CD4-positive, alpha-beta T cell treated with Interleukin-1 beta for 1 hour (primary cell): ENCODE results near the gene VKORC1.
"Not testable (repeated sequence)": the region's sequence is repeated elsewhere in the genome, so short reads cannot be mapped to it uniquely, and the experiment has no call there.

ENCODE experiments used
- DNase-seq, 2 donors: peaks; one replicate each; pipeline ENCODE4 v3.0.0-alpha.2; 2020 to 2022

Gene VKORC1

GRCh38 chr16:31094424-31095120 is at the start of gene VKORC1:
Gene VKORC1, minus strand, starts transcription at chr16:31094797. Its CDS starts 68 bp downstream, at chr16:31094729.
- peak; percentile 88 to 89 for DNase-seq

GRCh38 chr16:31143694-31144148 is 49.1 kb upstream of the VKORC1 start:
- no peak for DNase-seq

GRCh38 chr16:31143011-31143693 is 48.6 kb upstream of the VKORC1 start:
- DNase-seq = no peak

GRCh38 chr16:31142109-31143010 is 47.8 kb upstream of the VKORC1 start:
- peak; percentile 99 for DNase-seq

- no peak for DNase-seq
These were observed 47.0 kb upstream of the VKORC1 start for GRCh38 chr16:31141489-31142108.

- DNase-seq = not testable (repeated sequence)
These were observed 46.5 kb upstream of the VKORC1 start for GRCh38 chr16:31141071-31141469.

- DNase-seq = no peak
These were observed 44.3 kb upstream of the VKORC1 start for GRCh38 chr16:31138621-31139578.

GRCh38 chr16:31136822-31137499 is 42.4 kb upstream of the VKORC1 start:
- not testable (repeated sequence) for DNase-seq

- DNase-seq = no peak
These were observed 41.7 kb upstream of the VKORC1 start for GRCh38 chr16:31136287-31136662.

- DNase-seq = no peak
These were observed 41.1 kb upstream of the VKORC1 start, which contains the start of gene PRSS8 for GRCh38 chr16:31135535-31136286. Gene PRSS8, minus strand, starts transcription at chr16:31135727. Its CDS starts 229 bp downstream, at chr16:31135498.

GRCh38 chr16:31134625-31135534 is 40.3 kb upstream of the VKORC1 start:
- no peak for DNase-seq

- peak in 1 of 2 donors; percentile 44 for DNase-seq
These were observed 39.5 kb upstream of the VKORC1 start for GRCh38 chr16:31134091-31134571.

- DNase-seq = no peak
These were observed 38.5 kb upstream of the VKORC1 start for GRCh38 chr16:31133046-31133501.

- no peak for DNase-seq
These were observed 37.8 kb upstream of the VKORC1 start for GRCh38 chr16:31132303-31132979.

GRCh38 chr16:31131841-31132271 is 37.3 kb upstream of the VKORC1 start:
- no peak for DNase-seq

GRCh38 chr16:31131416-31131815 is 36.8 kb upstream of the VKORC1 start:
- no peak for DNase-seq

- no peak for DNase-seq
These were observed 36.3 kb upstream of the VKORC1 start for GRCh38 chr16:31130899-31131298.

GRCh38 chr16:31130336-31130891 is 35.8 kb upstream of the VKORC1 start:
- peak in 1 of 2 donors; percentile 33 for DNase-seq
